ENCODE results near the gene ZSWIM5.

ZSWIM5 gene

GRCh38 chr1:45014321-45015028, 191.9 kb downstream of the ZSWIM5 start:
- TF ChIP-seq CTCF (IDR thresholded peaks at IDR 0.05; ENCODE audit: low read depth, low read length): peak; percentile 89
- H3K4me3 ChIP-seq (replicated peaks in 1 of 2; ENCODE audit: low read depth in 2 of 2, low read length in 2 of 2): no peak overlapping the region
- peak; percentile 93 for DNase-seq (ENCODE audit: low read depth in 2 of 2)

GRCh38 chr1:45013551-45014209, 192.7 kb downstream of the ZSWIM5 start:
- no peak overlapping the region for H3K4me3 ChIP-seq (replicated peaks in 1 of 2; ENCODE audit: low read depth in 2 of 2, low read length in 2 of 2)
- TF ChIP-seq CTCF (IDR thresholded peaks at IDR 0.05; ENCODE audit: low read depth, low read length): no peak
- no peak for DNase-seq (ENCODE audit: low read depth in 2 of 2)

GRCh38 chr1:45012639-45013278, 193.6 kb downstream of the ZSWIM5 start:
- peak overlapping the region; percentile 64 to 70 for H3K4me3 ChIP-seq (replicated peaks in 1 of 2; ENCODE audit: low read depth in 2 of 2, low read length in 2 of 2)
- peak; percentile 51 to 58 for DNase-seq (ENCODE audit: low read depth in 2 of 2)
- TF ChIP-seq CTCF (IDR thresholded peaks at IDR 0.05; ENCODE audit: low read depth, low read length): no peak

GRCh38 chr1:45011837-45012638, 194.4 kb downstream of the ZSWIM5 start, which contains the start of gene UROD:
TSS of gene UROD (plus strand) at chr1:45012254. CDS start at chr1:45012266, 12 bp downstream.
- peak within 1 kb of the TSS; percentile 76 to 100 for H3K4me3 ChIP-seq (replicated peaks in 1 of 2; ENCODE audit: low read depth in 2 of 2, low read length in 2 of 2)
- no peak for TF ChIP-seq CTCF (IDR thresholded peaks at IDR 0.05; ENCODE audit: low read depth, low read length)
- DNase-seq (ENCODE audit: low read depth in 2 of 2): peak; percentile 98

GRCh38 chr1:45010855-45011811, 195.3 kb downstream of the ZSWIM5 start, which contains the start of gene HECTD3:
TSS of gene HECTD3 (minus strand) at chr1:45011324. CDS start at chr1:45011257, 67 bp downstream.
- peak; percentile 77 for DNase-seq (ENCODE audit: low read depth in 2 of 2)
- H3K4me3 ChIP-seq (replicated peaks in 1 of 2; ENCODE audit: low read depth in 2 of 2, low read length in 2 of 2): peak within 1 kb of the TSS; percentile 76 to 100
- no peak for TF ChIP-seq CTCF (IDR thresholded peaks at IDR 0.05; ENCODE audit: low read depth, low read length)
